IMR-90 (cell line): ENCODE measurements around the gene NR5A1. TPM values are rescaled to one million over a fixed set of nuclear protein-coding genes. Genes with fewer than 3 reads are reported as not detected.

Experiments used
- ATAC-seq: fragments of 200-7000 bp; cut with Tn5 transposase; 2 replicates; pipeline ENCODE4 v1.9.1; 2020; ENCODE audit warnings: low read depth, mild to moderate bottlenecking, moderate library complexity
- BruUV-seq: library from RNA; stranded (reverse); fragments of 400-500 nt; replicated peaks from 2 replicates; lab custom pipeline; 2021; lab: Mats Ljungman, UMichigan
- CTCF ChIA-PET: fragments of 300-600 bp; formaldehyde crosslinking; extraction: SDS; loops from one replicate; lab custom pipeline; 2021; ENCODE audit warnings: antibody characterized with exemption; lab: Yijun Ruan, JAX
- POLR2A ChIA-PET: fragments of 300-600 bp; sonication (Branson Sonifier 250); formaldehyde crosslinking; loops from one replicate; lab custom pipeline; 2022; ENCODE audit warnings: antibody characterized with exemption; ENCODE audit not compliant: unreplicated experiment; lab: Charles Lee
- DNase-seq: peaks from one replicate; pipeline ENCODE4 v3.0.0; 2013
- H2AFZ ChIP-seq: replicated peaks from 2 replicates; pipeline ENCODE3; 2013; ENCODE audit warnings: low read length, mild to moderate bottlenecking; ENCODE audit not compliant: poor library complexity
- H2AK5ac ChIP-seq: 2 replicates; pipeline ENCODE4 v1.6.1; 2013; ENCODE audit warnings: low read depth, low read length, inconsistent platforms
- H2AK9ac ChIP-seq: replicated peaks from 2 replicates; pipeline ENCODE3; 2013; ENCODE audit warnings: mild to moderate bottlenecking, low read depth, low read length, moderate library complexity; ENCODE audit not compliant: poor library complexity
- H2BK120ac ChIP-seq: 2 replicates; pipeline ENCODE4 v1.6.1; 2013; ENCODE audit warnings: low read depth, low read length, inconsistent platforms
- H2BK15ac ChIP-seq: 3 replicates; pipeline ENCODE4 v1.6.1; 2013; ENCODE audit warnings: low read depth, low read length, inconsistent platforms
- H2BK20ac ChIP-seq: 2 replicates; pipeline ENCODE4 v1.6.1; 2013; ENCODE audit warnings: low read depth, mild to moderate bottlenecking, inconsistent platforms, low read length, moderate library complexity
- H2BK5ac ChIP-seq: 2 replicates; pipeline ENCODE4 v1.6.1; 2013; ENCODE audit warnings: mild to moderate bottlenecking, low read depth, low read length, inconsistent platforms; ENCODE audit not compliant: poor library complexity, severe bottlenecking
- H3K14ac ChIP-seq: replicated peaks from 2 replicates; pipeline ENCODE4 v1.6.1; 2013; ENCODE audit warnings: low read depth, low read length, inconsistent platforms
- H3K18ac ChIP-seq: 2 replicates; pipeline ENCODE4 v1.6.1; 2013; ENCODE audit warnings: low read depth, low read length, control low read depth
- H3K23ac ChIP-seq: 2 replicates; pipeline ENCODE4 v1.6.1; 2013; ENCODE audit warnings: low read depth, low read length, inconsistent platforms
- H3K27ac ChIP-seq: 2 replicates; pipeline ENCODE4 v1.5.1; 2013; ENCODE audit warnings: mild to moderate bottlenecking, control low read depth, low read length; ENCODE audit not compliant: insufficient read depth
- H3K27me3 ChIP-seq: 2 replicates; pipeline ENCODE4 v1.6.1; 2013; ENCODE audit warnings: low read length; ENCODE audit not compliant: control insufficient read depth, insufficient read depth
- H3K36me3 ChIP-seq: 2 replicates; pipeline ENCODE4 v1.6.1; 2013; ENCODE audit warnings: low read length, mixed read lengths; ENCODE audit not compliant: control insufficient read depth, insufficient read depth
- H3K4ac ChIP-seq: 2 replicates; pipeline ENCODE4 v1.6.1; 2013; ENCODE audit warnings: low read depth, low read length, inconsistent platforms
- H3K4me1 ChIP-seq: 2 replicates; pipeline ENCODE4 v1.6.1; 2013; ENCODE audit warnings: low read length, mixed read lengths; ENCODE audit not compliant: control insufficient read depth, insufficient read depth
- H3K4me2 ChIP-seq: 2 replicates; pipeline ENCODE4 v1.6.1; 2013; ENCODE audit warnings: low read depth, mild to moderate bottlenecking, control low read depth, low read length, moderate library complexity
- H3K4me3 ChIP-seq: 2 replicates; pipeline ENCODE4 v1.5.1; 2013; ENCODE audit warnings: low read depth, mild to moderate bottlenecking, control low read depth, low read length, moderate library complexity; ENCODE audit not compliant: insufficient read depth
- H3K56ac ChIP-seq: 2 replicates; pipeline ENCODE4 v1.6.1; 2013; ENCODE audit warnings: low read length, inconsistent platforms; ENCODE audit not compliant: insufficient read depth; ENCODE audit errors: extremely low read depth
- H3K79me1 ChIP-seq, 2 experiments: 2 replicates each; pipeline ENCODE4 v1.6.1; 2013; ENCODE audit warnings: low read length in 2 of 2, inconsistent platforms in 1 of 2, low read depth in 1 of 2
- H3K9ac ChIP-seq: 2 replicates; pipeline ENCODE4 v1.6.1; 2013; ENCODE audit warnings: low read depth, low read length, control low read depth
- H3K9me1 ChIP-seq: 2 replicates; pipeline ENCODE4 v1.6.1; 2013; ENCODE audit warnings: low read length, inconsistent platforms; ENCODE audit not compliant: insufficient read depth
- H3K9me3 ChIP-seq: 2 replicates; pipeline ENCODE4 v1.6.1; 2013; ENCODE audit warnings: low read length; ENCODE audit not compliant: control insufficient read depth, insufficient read depth
- H4K20me1 ChIP-seq: 2 replicates; pipeline ENCODE4 v1.6.1; 2013; ENCODE audit warnings: low read length, inconsistent platforms; ENCODE audit not compliant: insufficient read depth
- H4K5ac ChIP-seq: 2 replicates; pipeline ENCODE4 v1.6.1; 2013; ENCODE audit warnings: mild to moderate bottlenecking, low read depth, low read length, control low read depth
- H4K8ac ChIP-seq, 2 experiments: 2 replicates each; pipeline ENCODE4 v1.6.1; 2013; ENCODE audit warnings: low read depth in 2 of 2, low read length in 2 of 2, control low read depth in 1 of 2, inconsistent platforms in 1 of 2
- H4K91ac ChIP-seq: 2 replicates; pipeline ENCODE4 v1.6.1; 2013; ENCODE audit warnings: low read depth, low read length, inconsistent platforms; ENCODE audit not compliant: insufficient read depth
- BHLHE40 ChIP-seq: fragments of 150-350 bp; IDR thresholded peaks from 2 replicates; pipeline ENCODE4 v1.6.1; 2016; ENCODE audit warnings: mild to moderate bottlenecking, low read depth, low read length
- CEBPB ChIP-seq: IDR thresholded peaks from 2 replicates; pipeline ENCODE4 v1.6.1; 2012; ENCODE audit warnings: low read depth, low read length, improper control_type of control experiment
- CHD1 ChIP-seq: IDR thresholded peaks from 2 replicates; pipeline ENCODE4 v1.6.1; 2012; ENCODE audit warnings: low read depth, low read length, improper control_type of control experiment
- CTCF ChIP-seq: conservative IDR thresholded peaks from 2 replicates; pipeline ENCODE4 v1.5.1; 2012; ENCODE audit warnings: mild to moderate bottlenecking, low read depth, low read length, improper control_type of control experiment
- ELK1 ChIP-seq: fragments of 150-350 bp; IDR thresholded peaks from 2 replicates; pipeline ENCODE4 v1.6.1; 2016; ENCODE audit warnings: low read depth, mild to moderate bottlenecking, low read length, moderate library complexity, borderline replicate concordance
- FOS ChIP-seq: fragments of 150-350 bp; IDR thresholded peaks from 2 replicates; pipeline ENCODE4 v1.6.1; 2016; ENCODE audit warnings: low read depth, low read length
- MAFK ChIP-seq: IDR thresholded peaks from 2 replicates; pipeline ENCODE4 v1.6.1; 2012; ENCODE audit warnings: low read depth, low read length, improper control_type of control experiment
- MAZ ChIP-seq: IDR thresholded peaks from 2 replicates; pipeline ENCODE4 v1.6.1; 2012; ENCODE audit warnings: low read depth, mild to moderate bottlenecking, low read length, improper control_type of control experiment, moderate library complexity, borderline replicate concordance
- MXI1 ChIP-seq: IDR thresholded peaks from 2 replicates; pipeline ENCODE4 v1.6.1; 2012; ENCODE audit warnings: low read depth, mild to moderate bottlenecking, low read length, moderate library complexity, borderline replicate concordance
- NFE2L2 ChIP-seq: fragments of 150-350 bp; IDR thresholded peaks from 2 replicates; pipeline ENCODE4 v1.6.1; 2016; ENCODE audit warnings: low read depth, mild to moderate bottlenecking, low read length
- POLR2A ChIP-seq: IDR thresholded peaks from 2 replicates; pipeline ENCODE4 v1.6.1; 2012; ENCODE audit warnings: mild to moderate bottlenecking, low read depth, low read length
- RAD21 ChIP-seq: IDR thresholded peaks from 2 replicates; pipeline ENCODE4 v1.6.1; 2012; ENCODE audit warnings: low read length, improper control_type of control experiment
- RCOR1 ChIP-seq: IDR thresholded peaks from 2 replicates; pipeline ENCODE4 v1.6.1; 2012; ENCODE audit warnings: mild to moderate bottlenecking, low read length, improper control_type of control experiment; ENCODE audit not compliant: insufficient replicate concordance
- RFX5 ChIP-seq: IDR thresholded peaks from 2 replicates; pipeline ENCODE4 v1.8.0; 2012; ENCODE audit warnings: low read depth, mild to moderate bottlenecking, low read length, moderate library complexity
- SMC3 ChIP-seq: fragments of 150-350 bp; IDR thresholded peaks from 2 replicates; pipeline ENCODE4 v1.6.1; 2016; ENCODE audit warnings: low read depth, mild to moderate bottlenecking, antibody characterized with exemption, low read length, moderate library complexity
- USF2 ChIP-seq: fragments of 150-350 bp; IDR thresholded peaks from 2 replicates; pipeline ENCODE4 v1.6.1; 2017; ENCODE audit warnings: mild to moderate bottlenecking, antibody characterized with exemption, low read length, low read depth
- WGBS, 2 experiments: methylation state at CpG; one replicate each; pipeline versions ENCODE4 v1.1.5 to v1.1.7; 2013; ENCODE audit warnings: missing lambda C conversion rate in 2 of 2; ENCODE audit not compliant: insufficient read length in 1 of 2; ENCODE audit errors: extremely low coverage in 2 of 2; 5-methylcytosine and 5-hydroxymethylcytosine counted together
- dilution Hi-C: fragments of 300-500 bp; cut with HindIII; formaldehyde crosslinking; loops from one replicate; pipeline ENCODE4 v1.14.3; 2018; ENCODE audit warnings: low sequenced_read_pairs; ENCODE audit not compliant: unreplicated experiment
- in situ Hi-C: fragments of 300-500 bp; cut with MboI; formaldehyde crosslinking; loops from 3 replicates; pipeline ENCODE4 v1.14.3; 2019; ENCODE audit warnings: low sequenced_read_pairs, inconsistent platforms, mixed read lengths
- intact Hi-C: fragments of 100-400 bp; cut with micrococcal nuclease; formaldehyde crosslinking; loops from 2 replicates; pipeline ENCODE4 v1.10.0; 2022
- polyA plus RNA-seq, 3 experiments: library from polyadenylated mRNA; depleted of rRNA; stranded (reverse); fragments of >200 nt; gene quantifications; 2 replicates each; pipeline ENCODE4 v1.2.3, GENCODE V29; 2012; ENCODE audit warnings: low replicate concordance in 1 of 3
- total RNA-seq: library from RNA; depleted of rRNA; stranded (reverse); fragments of >200 nt; gene quantifications from 2 replicates; pipeline ENCODE4 v1.2.3, GENCODE V29; 2012

NR5A1 gene
- total and polyA plus RNA-seq, 2 of the 4 experiments (the other 2 are of a cell fraction) = not detected

GRCh38 chr9:124467410-124468060, 39.7 kb downstream of the NR5A1 start:
- TF ChIP-seq MXI1 (no peak), ELK1 (no peak), RFX5 (no peak), CHD1 (no peak), FOS (no peak), MAFK (no peak), SMC3 (no peak), USF2 (no peak), NFE2L2 (no peak), MAZ (no peak), CEBPB (no peak), RCOR1 (no peak), POLR2A (no peak), RAD21 (no peak), BHLHE40 (no peak), CTCF (no peak)
- no peak overlapping the region for H4K5ac ChIP-seq
- no peak overlapping the region for H2AK5ac ChIP-seq
- H4K8ac ChIP-seq = no peak overlapping the region
- no peaks in the 10 kb centered on the region for H4K20me1 ChIP-seq
- H3K27ac ChIP-seq = no peak overlapping the region
- no peak overlapping the region for H3K4me3 ChIP-seq
- no peak overlapping the region for H3K9ac ChIP-seq
- no peak overlapping the region for H3K4me2 ChIP-seq
- ChIA-PET POLR2A (no interaction called here), CTCF (no interaction called here)
- H2BK15ac ChIP-seq = no peak overlapping the region
- no peak overlapping the region for H2BK120ac ChIP-seq
- no peak overlapping the region for H3K18ac ChIP-seq
- no TSS peak for BruUV-seq
- peaks cover 49% of the 10 kb centered on the region for H3K27me3 ChIP-seq
- H3K56ac ChIP-seq = no peak overlapping the region
- H2BK5ac ChIP-seq = no peak overlapping the region
- DNase-seq (no peak), ATAC-seq (no peak)
- 47% methylated on average over 2 of the region's 17 CpGs; no CpG with 5 or more reads in 1 of the 2 experiments for WGBS, 2 experiments
- H3K9me1 ChIP-seq = 0 out of 2 replicates have a peak, but pooled peaks cover 2% of the 10 kb centered on the region
- in situ Hi-C loops = no loop called here
- dilution Hi-C loops = no loop called here
- H3K23ac ChIP-seq = no peak overlapping the region
- no peak overlapping the region for H3K4ac ChIP-seq
- no peaks in the 10 kb centered on the region for H3K79me1 ChIP-seq
- H3K36me3 ChIP-seq = no peaks in the 10 kb centered on the region
- intact Hi-C loops = no loop called here
- no peaks in the 10 kb centered on the region for H3K4me1 ChIP-seq
- H3K9me3 ChIP-seq = no peaks in the 10 kb centered on the region; the same call in 1 of the 2 replicates
- H2BK20ac ChIP-seq = no peak overlapping the region
- no peak overlapping the region for H4K91ac ChIP-seq
- H3K14ac ChIP-seq = no peak overlapping the region
- no peak overlapping the region for H2AFZ ChIP-seq
- no peak overlapping the region for H2AK9ac ChIP-seq
